Skin epidermis (tissue), 12 donors: ENCODE measurements around the gene SLC22A23.

Experiments used
- H3K27ac ChIP-seq, 21 experiments: fragments of 200-600 bp; sonication (generic) in 11 of 21; one replicate each; pipeline ENCODE4 v1.5.0; 2020; ENCODE audit warnings: mild to moderate bottlenecking in 3 of 21, inconsistent platforms in 2 of 21, moderate library complexity in 2 of 21
- H3K4me3 ChIP-seq, 7 experiments: fragments of 200-600 bp; sonication (generic) in 2 of 7; one replicate each; pipeline ENCODE4 v1.5.0; 2020; ENCODE audit warnings: inconsistent platforms in 2 of 7, mild to moderate bottlenecking in 2 of 7, moderate library complexity in 1 of 7

The SLC22A23 gene

GRCh38 chr6:3330199-3330598 is 126.7 kb downstream of the SLC22A23 start:
- Histone ChIP-seq H3K27ac (peak overlapping the region in 1 of 21 experiments; percentile 47), H3K4me3 (no peak overlapping the region)

GRCh38 chr6:3329393-3330051 is 127.3 kb downstream of the SLC22A23 start:
- Histone ChIP-seq H3K27ac (peak overlapping the region in 1 of 21 experiments; percentile 47), H3K4me3 (no peak overlapping the region)

- Histone ChIP-seq H3K4me3 (no peak overlapping the region), H3K27ac (no peak overlapping the region)
Observed at GRCh38 chr6:3328796-3329195, 128.1 kb downstream of the SLC22A23 start.

- H3K27ac ChIP-seq = no peak overlapping the region
- no peak overlapping the region for H3K4me3 ChIP-seq
Observed at GRCh38 chr6:3328145-3328544, 128.7 kb downstream of the SLC22A23 start.

- H3K4me3 ChIP-seq = no peak overlapping the region
- no peak overlapping the region for H3K27ac ChIP-seq
Observed at GRCh38 chr6:3327403-3327802, 129.4 kb downstream of the SLC22A23 start.

GRCh38 chr6:3326981-3327380 is 129.9 kb downstream of the SLC22A23 start:
- no peak overlapping the region for H3K4me3 ChIP-seq
- no peak overlapping the region for H3K27ac ChIP-seq

GRCh38 chr6:3326184-3326971 is 130.5 kb downstream of the SLC22A23 start:
- peak overlapping the region in 6 of 21 experiments; percentile 14 to 79 (median 68) for H3K27ac ChIP-seq
- H3K4me3 ChIP-seq = no peak overlapping the region

- Histone ChIP-seq H3K4me3 (no peak overlapping the region), H3K27ac (peak overlapping the region in 18 of 21 experiments; percentile 3 to 79 (median 49))
Observed at GRCh38 chr6:3325210-3325609, 131.6 kb downstream of the SLC22A23 start.

- peak overlapping the region in 19 of 21 experiments; percentile 12 to 79 (median 50) for H3K27ac ChIP-seq
- H3K4me3 ChIP-seq = no peak overlapping the region
Observed at GRCh38 chr6:3324262-3324942, 132.4 kb downstream of the SLC22A23 start.

- Histone ChIP-seq H3K27ac (peak overlapping the region in 15 of 21 experiments; percentile 16 to 79 (median 57)), H3K4me3 (no peak overlapping the region)
Observed at GRCh38 chr6:3323696-3324261, 133.1 kb downstream of the SLC22A23 start.

- Histone ChIP-seq H3K4me3 (no peak overlapping the region), H3K27ac (peak overlapping the region in 6 of 21 experiments; percentile 55 to 79 (median 72))
Observed at GRCh38 chr6:3323148-3323547, 133.7 kb downstream of the SLC22A23 start.

GRCh38 chr6:3322366-3322890 is 134.4 kb downstream of the SLC22A23 start:
- Histone ChIP-seq H3K27ac (peak overlapping the region in 1 of 21 experiments; percentile 34), H3K4me3 (no peak overlapping the region)

- H3K4me3 ChIP-seq = no peak overlapping the region
- H3K27ac ChIP-seq = no peak overlapping the region
Observed at GRCh38 chr6:3321875-3322274, 135.0 kb downstream of the SLC22A23 start.

GRCh38 chr6:3321042-3321441 is 135.8 kb downstream of the SLC22A23 start:
- no peak overlapping the region for H3K27ac ChIP-seq
- no peak overlapping the region for H3K4me3 ChIP-seq

- H3K27ac ChIP-seq = no peak overlapping the region
- H3K4me3 ChIP-seq = no peak overlapping the region
Observed at GRCh38 chr6:3320238-3320811, 136.5 kb downstream of the SLC22A23 start.

GRCh38 chr6:3319610-3320200 is 137.1 kb downstream of the SLC22A23 start:
- Histone ChIP-seq H3K27ac (no peak overlapping the region), H3K4me3 (no peak overlapping the region)

- no peak overlapping the region for H3K4me3 ChIP-seq
- H3K27ac ChIP-seq = no peak overlapping the region
Observed at GRCh38 chr6:3318821-3319540, 137.9 kb downstream of the SLC22A23 start.

- H3K27ac ChIP-seq = no peak overlapping the region
- no peak overlapping the region for H3K4me3 ChIP-seq
Observed at GRCh38 chr6:3318226-3318625, 138.6 kb downstream of the SLC22A23 start.
